Neural cell (in vitro differentiated cells): ENCODE measurements around the gene PLD5.

Experiments used
- CTCF ChIP-seq: fragments of 450-650 bp; IDR thresholded peaks from 2 replicates; pipeline ENCODE4 v1.5.1; 2014; ENCODE audit warnings: antibody characterized with exemption, mild to moderate bottlenecking, moderate library complexity; ENCODE audit not compliant: poor library complexity, severe bottlenecking
- EP300 ChIP-seq: fragments of 450-650 bp; conservative IDR thresholded peaks from 2 replicates; pipeline ENCODE4 v1.6.1; 2014; ENCODE audit warnings: antibody characterized with exemption, mild to moderate bottlenecking, moderate library complexity; ENCODE audit not compliant: poor library complexity, severe bottlenecking
- EZH2 ChIP-seq: fragments of 200-600, 300-800 bp; shearing (Covaris generic), sonication (generic); IDR thresholded peaks from 2 replicates; pipeline ENCODE4 v1.6.1; 2014; ENCODE audit warnings: antibody characterized with exemption, low read length, borderline replicate concordance, mild to moderate bottlenecking; ENCODE audit not compliant: insufficient read depth, poor library complexity, severe bottlenecking
- MXI1 ChIP-seq: fragments of 450-650 bp; conservative IDR thresholded peaks from 2 replicates; pipeline ENCODE4 v1.6.1; 2014; ENCODE audit warnings: antibody characterized with exemption, mild to moderate bottlenecking; ENCODE audit not compliant: poor library complexity, severe bottlenecking
- POLR2AphosphoS5 ChIP-seq: IDR thresholded peaks from 2 replicates; pipeline ENCODE4 v1.6.1; 2012
- RAD21 ChIP-seq: fragments of 450-650 bp; conservative IDR thresholded peaks from 2 replicates; pipeline ENCODE4 v1.6.1; 2014; ENCODE audit warnings: antibody characterized with exemption, mild to moderate bottlenecking, moderate library complexity
- REST ChIP-seq: IDR thresholded peaks from 2 replicates; pipeline ENCODE4 v1.6.1; 2012; ENCODE audit warnings: borderline replicate concordance
- SMC3 ChIP-seq: fragments of 450-650 bp; conservative IDR thresholded peaks from 2 replicates; pipeline ENCODE4 v1.6.1; 2014; ENCODE audit warnings: antibody characterized with exemption, mild to moderate bottlenecking, moderate library complexity; ENCODE audit not compliant: poor library complexity
- TAF1 ChIP-seq: IDR thresholded peaks from 2 replicates; pipeline ENCODE4 v1.6.1; 2012; ENCODE audit warnings: low read depth

- TF ChIP-seq RAD21 (no peak), CTCF (no peak), EZH2 (no peak), MXI1 (no peak), POLR2AphosphoS5 (no peak), REST (no peak), EP300 (no peak), TAF1 (no peak), SMC3 (no peak)
Measured at GRCh38 chr1:242546441-242546840, 21.9 kb upstream of the PLD5 start.
